Measurements from ENCODE around the gene PRRC2B.

- TF ChIP-seq ZNF274 (IDR thresholded peaks at IDR 0.05; ENCODE audit: low read depth, low read length), result no peak
- no peak for TF ChIP-seq YY1 (IDR thresholded peaks at IDR 0.05; ENCODE audit: insufficient read depth, insufficient read length)
Measured at GRCh38 chr9:131409458-131409992, 15.6 kb downstream of the PRRC2B start.
